CD4-positive, CD25-positive, alpha-beta regulatory T cell (primary cell): ENCODE measurements around the gene GABARAPL2. TPM values are rescaled to one million over a fixed set of nuclear protein-coding genes. Genes with fewer than 3 reads are reported as not detected.

Experiments
- ATAC-seq, 2 donors: fragments of 150-1000 bp; cut with Tn5 transposase; one replicate each; pipeline ENCODE4 v1.10.0; 2021; ENCODE audit warnings: low read depth in 2 of 2, moderate number of reproducible peaks in 2 of 2, moderate library complexity in 1 of 2
- DNase-seq, 3 donors: peaks; one replicate each; pipeline versions ENCODE4 v3.0.0 to v3.0.0-alpha.2; 2012 to 2022; ENCODE audit warnings: mixed read lengths in 1 of 3
- H3K27ac ChIP-seq: one replicate; pipeline ENCODE4 v1.7.0; 2013; ENCODE audit warnings: mild to moderate bottlenecking, low read length; ENCODE audit not compliant: insufficient read depth, poor library complexity, severe bottlenecking
- H3K27me3 ChIP-seq: one replicate; pipeline ENCODE4 v1.7.0; 2013; ENCODE audit warnings: low read length; ENCODE audit not compliant: control insufficient read depth, insufficient read depth
- H3K36me3 ChIP-seq: one replicate; pipeline ENCODE4 v1.7.0; 2013; ENCODE audit warnings: mild to moderate bottlenecking, low read length, moderate library complexity; ENCODE audit not compliant: control insufficient read depth, insufficient read depth
- H3K4me1 ChIP-seq: 2 replicates; pipeline ENCODE4 v1.7.0; 2013; ENCODE audit warnings: mild to moderate bottlenecking, low read length; ENCODE audit not compliant: insufficient read depth, control insufficient read depth, poor library complexity, severe bottlenecking
- H3K4me3 ChIP-seq: one replicate; pipeline ENCODE4 v1.7.0; 2013; ENCODE audit warnings: low read depth, mild to moderate bottlenecking, low read length, moderate library complexity
- H3K9me3 ChIP-seq, 2 experiments: 1 replicate in 1 of 2; 2 replicates in 1 of 2; pipeline ENCODE4 v1.7.0; 2013; ENCODE audit warnings: low read length in 2 of 2, mild to moderate bottlenecking in 1 of 2, moderate library complexity in 1 of 2; ENCODE audit not compliant: control insufficient read depth in 2 of 2
- H3K27ac Mint-ChIP-seq, 3 donors: one replicate each; pipeline ENCODE4 v1.8.0; 2020 to 2022; ENCODE audit warnings: mild to moderate bottlenecking in 3 of 3, mixed read lengths in 3 of 3, moderate library complexity in 2 of 3
- H3K27me3 Mint-ChIP-seq: one replicate; pipeline ENCODE4 v1.8.0; 2022; ENCODE audit warnings: mild to moderate bottlenecking, mixed read lengths
- H3K36me3 Mint-ChIP-seq: one replicate; pipeline ENCODE4 v1.8.0; 2020; ENCODE audit warnings: mixed read lengths
- H3K4me1 Mint-ChIP-seq, 4 donors: one replicate each; pipeline ENCODE4 v1.8.0; 2020 to 2022; ENCODE audit warnings: mixed read lengths in 4 of 4, mild to moderate bottlenecking in 1 of 4
- H3K4me3 Mint-ChIP-seq, 4 donors: one replicate each; pipeline ENCODE4 v1.8.0; 2020 to 2022; ENCODE audit warnings: mild to moderate bottlenecking in 4 of 4, mixed read lengths in 4 of 4, moderate library complexity in 3 of 4
- H3K9me3 Mint-ChIP-seq, 7 donors: one replicate each; pipeline ENCODE4 v1.8.0; 2020 to 2022; ENCODE audit warnings: mixed read lengths in 7 of 7, mild to moderate bottlenecking in 3 of 7, moderate library complexity in 2 of 7
- polyA plus RNA-seq, 4 donors: library from polyadenylated mRNA; unstranded; fragments of 300-500 nt; fragmentation: Illumina TruSeq; gene quantifications; one replicate each; pipeline ENCODE4 v1.2.3, GENCODE V29; 2021
- total RNA-seq: library from RNA; stranded (reverse); gene quantifications from one replicate; pipeline ENCODE4 v1.2.3, GENCODE V29; 2022

Gene GABARAPL2
- total and polyA plus RNA-seq, 5 donors from 2014 or later, result 81.3 to 354 (median 308) TPM

DNA sequence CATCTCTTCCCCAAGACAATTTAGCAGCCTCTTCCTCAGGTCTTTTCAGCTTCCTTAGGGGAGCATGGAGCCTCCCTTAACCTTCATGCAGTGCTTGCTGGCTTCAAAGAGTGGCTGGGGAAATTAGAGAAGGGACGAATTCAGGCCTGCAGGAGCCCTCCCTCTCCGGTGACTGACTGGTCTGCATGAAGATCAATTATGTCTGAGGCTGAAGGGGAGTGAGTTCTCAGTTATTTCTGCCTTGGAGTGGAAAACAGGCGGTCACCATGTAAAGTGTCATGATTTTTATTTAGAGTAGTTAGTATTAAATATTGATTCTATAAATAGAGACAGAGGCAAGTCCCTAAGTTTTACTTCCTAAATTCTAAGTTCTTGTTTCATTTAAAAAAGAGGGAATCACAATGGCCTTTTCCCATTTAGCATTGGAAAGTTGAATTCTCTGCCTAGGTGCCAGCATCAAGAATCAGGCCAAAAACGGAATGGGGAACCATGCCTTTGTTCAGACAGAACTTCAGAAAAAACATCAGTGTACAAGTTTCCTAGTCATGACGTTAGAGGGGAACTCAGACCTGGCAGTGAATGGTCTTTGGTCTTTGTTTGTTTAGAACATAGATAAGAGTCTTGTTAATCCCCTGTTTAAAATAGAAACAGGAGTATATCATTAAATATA lies 4.4 kb downstream of the GABARAPL2 start:
- peaks cover 39% of the 10 kb centered on the region for H3K36me3 Mint-ChIP-seq
- DNase-seq (no peak), ATAC-seq (no peak)
- Histone ChIP-seq H3K27me3 (no peaks in the 10 kb centered on the region), H3K4me3 (no peak overlapping the region), H3K36me3 (peaks cover 72% of the 10 kb centered on the region), H3K27ac (no peak overlapping the region), H3K9me3 (no peaks in the 10 kb centered on the region), H3K4me1 (peaks cover 36% of the 10 kb centered on the region)
- no peaks in the 10 kb centered on the region for H3K9me3 Mint-ChIP-seq
- H3K4me1 Mint-ChIP-seq, result peaks cover 10 to 72% (median 44%) of the 10 kb centered on the region in 4 donors
- H3K27me3 Mint-ChIP-seq, result peaks cover 7% of the 10 kb centered on the region
- peak overlapping the region in 1 of 4 donors; percentile 68 for H3K4me3 Mint-ChIP-seq
- peak overlapping the region in 1 of 3 donors; percentile 66 for H3K27ac Mint-ChIP-seq

DNA sequence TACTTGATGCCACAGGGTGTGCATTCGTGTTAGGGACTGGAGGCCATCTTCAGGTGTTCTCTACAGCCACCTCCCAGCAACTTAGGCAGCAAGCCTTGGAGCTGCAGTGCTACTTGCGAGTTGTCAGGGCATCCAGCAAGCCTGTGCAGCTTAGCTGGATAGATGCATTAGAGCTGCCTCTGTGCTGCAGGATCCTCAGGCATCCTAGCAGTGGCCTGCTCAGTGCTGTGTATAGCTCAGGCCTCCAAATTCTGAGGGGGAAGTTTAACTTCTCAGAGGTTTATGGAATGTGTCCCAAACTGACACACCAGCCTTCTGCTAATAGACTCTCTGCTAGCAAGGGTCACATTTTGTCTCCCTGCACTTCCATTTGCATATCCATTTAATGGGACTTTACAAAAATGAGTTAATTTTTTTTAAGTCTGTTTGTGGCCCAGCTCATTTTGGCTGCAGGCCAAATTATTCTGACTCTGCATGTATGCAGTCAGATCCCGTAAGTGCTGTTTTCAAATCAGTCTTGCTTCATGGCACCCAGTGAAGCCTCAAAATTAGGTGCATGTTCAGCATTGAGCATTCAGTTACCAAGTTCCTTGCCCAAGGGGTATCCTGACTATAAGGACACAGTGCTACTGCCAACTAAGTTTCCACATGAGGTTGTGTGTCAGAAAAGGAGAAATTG lies 6.8 kb downstream of the GABARAPL2 start:
- Mint-ChIP-seq H3K27ac (peak overlapping the region in 2 of 3 donors; percentile 23 to 64), H3K36me3 (peaks cover 53% of the 10 kb centered on the region), H3K9me3 (no peaks in the 10 kb centered on the region), H3K4me1 (peaks cover 19 to 64% (median 40%) of the 10 kb centered on the region in 4 donors), H3K27me3 (no peaks in the 10 kb centered on the region), H3K4me3 (no peak overlapping the region)
- H3K36me3 ChIP-seq, result peaks cover 91% of the 10 kb centered on the region
- peaks cover 14% of the 10 kb centered on the region for H3K4me1 ChIP-seq
- no peak overlapping the region for H3K27ac ChIP-seq
- DNase-seq, result no peak
- no peaks in the 10 kb centered on the region for H3K27me3 ChIP-seq
- H3K9me3 ChIP-seq, result no peaks in the 10 kb centered on the region
- ATAC-seq, result no peak
- no peak overlapping the region for H3K4me3 ChIP-seq

DNA sequence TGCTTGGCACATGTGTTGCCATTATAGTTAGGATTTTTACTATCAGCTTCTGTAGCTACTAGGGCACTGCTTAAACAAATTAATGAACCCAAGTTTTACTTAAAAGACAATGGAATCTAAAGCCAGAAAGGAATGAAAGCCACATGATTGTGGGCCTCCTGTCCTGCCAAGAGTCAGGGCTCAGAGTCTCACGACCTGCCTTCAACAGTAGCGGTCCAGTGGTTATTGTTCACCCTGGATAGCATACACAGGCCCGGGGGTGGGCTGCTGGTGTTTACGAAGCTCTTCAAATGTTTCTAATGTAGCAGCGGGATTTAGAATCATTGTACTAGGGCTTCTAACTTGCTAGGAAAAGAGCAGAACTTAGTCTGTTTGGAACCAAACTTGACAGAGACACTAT lies 7.8 kb downstream of the GABARAPL2 start:
- H3K4me1 ChIP-seq, result peaks cover 8% of the 10 kb centered on the region
- no peaks in the 10 kb centered on the region for H3K27me3 ChIP-seq
- H3K9me3 ChIP-seq, result no peaks in the 10 kb centered on the region
- H3K4me3 ChIP-seq, result no peak overlapping the region
- no peaks in the 10 kb centered on the region for H3K27me3 Mint-ChIP-seq
- H3K36me3 ChIP-seq, result peaks cover 91% of the 10 kb centered on the region
- DNase-seq, result no peak
- ATAC-seq, result no peak
- peaks cover 23 to 55% (median 38%) of the 10 kb centered on the region in 4 donors for H3K4me1 Mint-ChIP-seq
- H3K27ac Mint-ChIP-seq, result peak overlapping the region in 2 of 3 donors; percentile 64 to 68
- no peak overlapping the region for H3K27ac ChIP-seq
- H3K36me3 Mint-ChIP-seq, result peaks cover 61% of the 10 kb centered on the region
- H3K9me3 Mint-ChIP-seq, result no peaks in the 10 kb centered on the region
- H3K4me3 Mint-ChIP-seq, result no peak overlapping the region

DNA sequence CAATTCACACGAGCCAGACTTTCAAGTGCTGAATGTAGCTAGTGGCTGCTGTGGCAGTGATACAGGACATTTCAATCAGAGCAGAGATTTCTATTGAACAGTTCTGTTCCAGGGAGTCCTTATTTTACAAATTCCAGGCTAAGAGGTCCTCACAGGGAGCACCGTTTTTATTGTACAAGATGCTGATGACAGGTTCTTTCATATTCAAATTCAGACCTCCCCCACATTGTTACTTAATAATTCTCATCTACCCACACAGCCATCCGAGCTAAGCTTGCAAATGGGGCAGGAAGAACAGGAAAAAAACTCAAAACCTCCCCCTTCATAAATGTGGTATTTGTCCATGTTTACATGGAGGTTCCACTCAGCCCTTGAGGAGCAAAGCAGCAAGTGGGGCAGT lies 9.8 kb downstream of the GABARAPL2 start:
- peaks cover 57% of the 10 kb centered on the region for H3K36me3 Mint-ChIP-seq
- DNase-seq (no peak), ATAC-seq (no peak)
- Histone ChIP-seq H3K4me3 (no peak overlapping the region), H3K27me3 (no peaks in the 10 kb centered on the region), H3K9me3 (no peaks in the 10 kb centered on the region), H3K36me3 (peaks cover 85% of the 10 kb centered on the region), H3K27ac (no peak overlapping the region), H3K4me1 (no peaks in the 10 kb centered on the region)
- H3K4me1 Mint-ChIP-seq, result peaks cover 20 to 41% (median 30%) of the 10 kb centered on the region in 4 donors
- no peak overlapping the region for H3K4me3 Mint-ChIP-seq
- peak overlapping the region in 1 of 3 donors; percentile 20 for H3K27ac Mint-ChIP-seq
- H3K27me3 Mint-ChIP-seq, result no peaks in the 10 kb centered on the region
- H3K9me3 Mint-ChIP-seq, result no peaks in the 10 kb centered on the region

DNA sequence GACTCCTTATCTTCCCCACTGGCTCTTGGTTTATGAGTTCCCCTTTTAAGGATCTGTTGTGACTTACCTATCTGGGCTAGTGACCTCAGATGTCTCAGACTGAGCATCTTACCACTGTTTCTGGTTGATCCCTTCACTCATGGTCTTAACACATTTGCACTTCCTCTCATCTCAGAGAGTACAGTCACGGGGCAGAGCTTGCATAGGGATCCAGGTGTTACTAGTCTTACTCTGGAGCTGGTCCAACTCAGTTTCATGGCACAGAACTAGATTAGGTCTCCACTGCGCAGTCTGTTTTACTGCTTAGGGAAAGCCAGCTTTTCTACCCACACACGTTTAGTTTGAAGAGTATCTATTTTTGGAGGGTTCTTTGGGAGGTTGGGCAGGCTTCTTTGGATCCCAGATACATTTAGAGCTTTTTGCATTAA lies 10.2 kb downstream of the GABARAPL2 start:
- peaks cover 53% of the 10 kb centered on the region for H3K36me3 Mint-ChIP-seq
- DNase-seq (no peak), ATAC-seq (no peak)
- Histone ChIP-seq H3K36me3 (peaks cover 80% of the 10 kb centered on the region), H3K9me3 (no peaks in the 10 kb centered on the region), H3K4me3 (no peak overlapping the region), H3K27ac (no peak overlapping the region), H3K27me3 (no peaks in the 10 kb centered on the region), H3K4me1 (no peaks in the 10 kb centered on the region)
- H3K27ac Mint-ChIP-seq, result no peak overlapping the region
- H3K4me1 Mint-ChIP-seq, result peaks cover 20 to 37% (median 30%) of the 10 kb centered on the region in 4 donors
- H3K9me3 Mint-ChIP-seq, result no peaks in the 10 kb centered on the region
- no peaks in the 10 kb centered on the region for H3K27me3 Mint-ChIP-seq
- no peak overlapping the region for H3K4me3 Mint-ChIP-seq

DNA sequence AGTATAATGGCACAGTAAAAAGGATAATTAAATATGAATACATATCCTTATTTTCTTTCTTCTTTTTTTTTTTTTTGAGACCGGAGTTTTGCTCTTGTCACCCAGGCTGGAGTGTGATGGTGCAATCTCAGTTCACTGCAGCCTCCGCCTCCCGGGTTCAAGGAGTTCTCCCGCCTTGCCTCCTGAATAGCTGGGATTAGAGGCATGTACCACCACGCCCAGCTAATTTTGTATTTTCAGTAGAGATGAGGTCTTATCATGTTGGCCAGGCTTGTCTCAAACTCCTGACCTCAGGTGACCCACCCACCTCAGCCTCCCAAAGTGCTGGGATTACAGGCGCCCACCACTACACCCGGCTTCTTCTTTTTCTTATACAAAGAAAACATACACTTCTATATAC lies 12.0 kb downstream of the GABARAPL2 start:
- Histone ChIP-seq H3K4me3 (no peak overlapping the region), H3K27me3 (no peaks in the 10 kb centered on the region), H3K4me1 (no peaks in the 10 kb centered on the region), H3K36me3 (peaks cover 63% of the 10 kb centered on the region), H3K27ac (no peak overlapping the region), H3K9me3 (no peaks in the 10 kb centered on the region)
- DNase-seq (no peak), ATAC-seq (no peak)
- H3K27ac Mint-ChIP-seq, result peak overlapping the region in 1 of 3 donors; percentile 48
- H3K36me3 Mint-ChIP-seq, result peaks cover 46% of the 10 kb centered on the region
- no peaks in the 10 kb centered on the region for H3K9me3 Mint-ChIP-seq
- no peaks in the 10 kb centered on the region for H3K27me3 Mint-ChIP-seq
- peaks cover 15 to 27% (median 22%) of the 10 kb centered on the region in 4 donors for H3K4me1 Mint-ChIP-seq
- no peak overlapping the region for H3K4me3 Mint-ChIP-seq

DNA sequence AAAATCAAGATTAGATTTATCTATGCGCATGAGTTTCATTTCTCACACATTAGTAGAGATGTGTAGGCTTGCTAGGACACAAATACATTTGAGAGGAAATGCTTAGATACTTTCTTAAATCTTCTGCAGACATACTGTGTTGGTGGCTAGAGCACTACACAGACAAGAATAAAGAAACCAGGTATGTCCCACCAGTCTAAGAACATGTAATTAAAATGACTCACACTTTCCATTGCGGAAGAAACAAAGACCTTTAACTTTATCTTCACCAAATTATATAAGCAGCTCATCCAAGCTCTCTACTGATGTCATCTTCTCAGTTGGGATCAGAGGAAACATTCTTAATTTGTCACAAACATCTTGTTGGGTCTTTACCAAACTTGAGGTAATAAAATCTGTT lies 12.5 kb downstream of the GABARAPL2 start:
- no peaks in the 10 kb centered on the region for H3K27me3 ChIP-seq
- no peak overlapping the region for H3K4me3 ChIP-seq
- no peaks in the 10 kb centered on the region for H3K4me1 ChIP-seq
- no peaks in the 10 kb centered on the region for H3K9me3 ChIP-seq
- no peak for DNase-seq
- Mint-ChIP-seq H3K4me1 (peaks cover 13 to 25% (median 18%) of the 10 kb centered on the region in 4 donors), H3K27ac (peak overlapping the region in 1 of 3 donors; percentile 48), H3K9me3 (no peaks in the 10 kb centered on the region), H3K27me3 (no peaks in the 10 kb centered on the region), H3K36me3 (peaks cover 41% of the 10 kb centered on the region), H3K4me3 (no peak overlapping the region)
- no peak for ATAC-seq
- no peak overlapping the region for H3K27ac ChIP-seq
- peaks cover 58% of the 10 kb centered on the region for H3K36me3 ChIP-seq
